Endothelial cell of hepatic sinusoid (primary cell): ENCODE measurements around the gene MICAL2.

Experiments
- in situ Hi-C: cut with HindIII; loops from 2 replicates; pipeline ENCODE4 v1.10.0; 2017; ENCODE audit warnings: low sequenced_read_pairs

Gene MICAL2

DNA sequence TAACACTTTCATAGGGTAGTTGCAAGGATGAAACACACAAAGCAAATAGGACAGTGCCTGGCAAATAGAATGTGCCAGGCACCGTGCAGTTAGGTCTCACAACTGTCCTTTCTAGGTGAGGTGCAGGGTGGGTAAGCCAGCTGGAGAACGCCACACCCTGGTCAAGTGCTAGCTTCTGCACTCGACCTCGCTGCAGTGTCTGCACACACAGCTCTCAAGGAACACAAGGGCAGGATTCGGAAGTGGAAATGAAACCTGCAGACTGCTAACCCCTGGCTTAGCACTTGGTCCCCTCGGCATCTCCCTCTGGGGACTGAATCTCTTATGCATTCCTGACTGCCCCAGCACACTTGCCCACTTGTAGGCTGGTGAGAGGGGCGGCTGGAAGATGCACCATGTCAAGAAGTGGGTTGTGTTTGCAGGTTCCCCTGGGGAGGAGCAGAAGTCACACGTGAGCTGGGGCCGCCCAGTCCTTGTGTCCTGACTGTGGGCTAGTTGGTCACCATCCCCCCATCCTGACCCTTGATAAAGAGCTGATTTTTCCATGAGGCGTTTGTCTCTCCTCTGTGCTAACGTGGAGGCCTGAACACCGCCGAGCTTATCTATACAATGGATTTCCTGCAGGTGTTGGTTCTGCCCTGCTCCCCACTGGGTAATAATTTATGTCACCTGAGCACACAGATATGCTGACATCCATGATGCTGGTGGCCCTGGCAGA lies 89.0 kb downstream of the MICAL2 start:
- in situ Hi-C loops: no loop called here

DNA sequence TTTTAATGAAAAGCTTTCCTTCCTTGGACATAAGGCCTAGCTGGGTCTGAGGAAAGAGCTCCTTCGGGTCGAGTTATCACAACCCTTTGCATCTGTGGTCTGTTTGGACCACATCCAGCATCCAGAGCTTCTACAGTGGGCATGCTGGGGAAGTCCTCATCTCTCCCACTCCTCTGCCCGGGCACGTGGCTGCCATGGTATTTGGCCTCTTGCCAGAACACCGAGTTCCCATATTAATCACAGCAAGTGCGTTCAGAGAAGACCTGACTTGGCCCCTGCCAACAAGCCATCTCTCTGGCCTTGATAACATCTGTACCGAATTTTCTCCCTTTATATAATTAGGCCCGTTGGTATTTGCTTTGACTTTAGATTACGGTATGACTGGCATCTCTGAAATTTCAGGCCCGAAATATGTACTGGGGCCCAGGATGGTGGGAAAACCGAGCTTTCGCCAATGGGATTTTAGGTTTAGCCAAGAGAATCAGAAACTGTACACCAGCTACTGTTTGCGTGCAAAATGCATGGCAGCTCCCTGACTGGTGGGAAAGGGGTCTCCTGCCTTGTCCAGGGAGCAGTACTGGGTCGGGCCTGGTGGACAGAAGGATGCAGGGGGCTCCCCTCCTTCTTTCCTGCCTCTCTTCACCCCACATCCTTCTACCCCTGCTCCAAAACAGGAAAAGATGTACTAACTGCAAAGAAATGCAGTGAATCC lies 90.0 kb downstream of the MICAL2 start:
- in situ Hi-C loops: no loop called here

DNA sequence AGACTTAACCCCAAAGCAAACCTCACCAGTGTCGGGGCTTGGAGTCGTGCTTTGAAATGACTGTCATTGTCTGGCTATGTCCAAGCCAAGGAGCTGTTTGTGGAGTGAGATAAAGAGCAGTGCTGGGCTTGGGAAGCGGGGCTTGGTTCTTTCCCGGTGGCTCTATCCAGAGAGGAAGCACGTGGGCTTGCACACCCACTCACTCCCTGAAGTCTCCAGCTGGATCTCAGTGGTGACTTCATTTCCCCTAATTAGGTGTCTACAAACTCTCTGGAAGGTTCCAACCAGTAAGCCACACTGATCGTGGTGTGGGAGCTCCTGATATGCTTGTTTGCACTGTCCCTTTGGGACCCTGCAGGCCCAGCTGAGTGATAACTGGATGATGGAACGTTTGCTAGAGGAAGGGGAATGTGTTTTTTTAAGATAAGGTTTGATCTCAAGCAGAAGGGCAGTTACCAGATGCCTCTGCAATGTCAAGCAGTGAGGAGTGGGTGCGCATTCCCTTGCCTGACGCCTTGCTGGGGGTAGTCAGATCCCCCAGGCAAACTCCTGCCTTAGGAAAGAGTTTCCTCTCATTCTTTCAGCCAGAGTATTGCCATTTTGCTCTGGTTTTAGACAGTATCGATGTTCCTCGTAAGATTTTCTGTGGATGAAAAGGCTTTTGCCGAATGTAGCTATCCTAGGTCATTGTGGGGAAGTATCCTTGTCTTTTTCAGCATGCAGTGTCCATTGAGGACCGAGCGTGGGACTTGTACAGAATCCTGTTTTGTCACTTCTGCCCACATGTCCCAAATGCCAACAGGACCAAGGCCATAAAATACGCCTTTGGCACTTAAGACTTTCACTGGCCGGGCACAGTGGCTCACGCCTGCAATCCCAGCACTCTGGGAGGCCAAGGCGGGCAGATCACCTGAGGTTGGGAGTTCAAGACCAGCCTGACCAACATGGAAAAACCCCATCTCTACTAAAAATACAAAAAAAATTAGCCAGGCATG lies 90.9 kb downstream of the MICAL2 start:
- in situ Hi-C loops: no loop called here

DNA sequence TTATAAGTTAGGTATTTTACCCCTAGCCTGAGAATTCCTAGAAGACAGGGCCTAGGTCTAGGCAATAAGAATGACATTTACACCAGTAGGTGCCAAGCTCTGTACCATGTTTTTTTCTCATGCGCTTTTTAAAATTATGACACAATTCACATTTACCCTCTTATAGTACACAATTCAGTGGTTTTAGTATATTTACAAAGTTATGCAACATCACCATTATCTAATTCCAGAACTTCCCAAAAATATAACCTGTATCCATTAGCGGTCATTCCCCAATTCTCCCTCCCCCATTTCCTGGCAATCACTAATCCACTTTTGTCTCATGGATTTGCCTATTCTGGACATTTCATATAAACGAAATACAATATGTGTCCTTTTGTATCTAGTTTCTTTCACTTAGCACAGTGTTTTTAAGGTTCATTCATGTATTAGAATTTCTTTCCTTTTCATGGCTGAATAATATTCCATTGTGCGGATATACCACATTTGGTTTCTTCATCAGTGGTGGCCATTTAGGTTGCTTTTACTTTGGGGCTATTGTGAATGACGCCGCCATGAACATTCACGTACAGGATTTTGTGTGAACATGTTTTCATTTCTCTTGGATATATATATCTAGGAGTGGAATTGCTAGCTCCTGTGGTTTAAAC lies 92.4 kb downstream of the MICAL2 start:
- in situ Hi-C loops: no loop called here

DNA sequence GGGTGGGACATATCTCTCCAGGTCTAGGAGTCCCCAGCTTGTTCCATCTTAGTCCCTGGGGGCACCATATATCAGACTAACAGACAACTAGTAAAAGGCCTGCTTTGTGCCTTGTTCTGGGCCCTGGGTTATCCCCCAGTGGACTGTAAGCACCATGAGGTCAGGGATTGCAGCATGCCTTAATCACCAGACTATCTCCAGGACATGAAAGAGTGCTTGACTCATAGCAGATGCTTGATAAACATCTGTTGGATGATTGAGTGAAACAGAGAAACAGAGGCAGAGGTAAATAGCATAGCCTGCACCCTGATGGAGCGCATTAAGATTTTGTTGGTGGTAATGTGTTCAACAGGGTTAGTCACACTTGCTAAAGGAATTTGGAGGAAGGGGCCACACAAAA lies 94.1 kb downstream of the MICAL2 start:
- in situ Hi-C loops: no loop called here

DNA sequence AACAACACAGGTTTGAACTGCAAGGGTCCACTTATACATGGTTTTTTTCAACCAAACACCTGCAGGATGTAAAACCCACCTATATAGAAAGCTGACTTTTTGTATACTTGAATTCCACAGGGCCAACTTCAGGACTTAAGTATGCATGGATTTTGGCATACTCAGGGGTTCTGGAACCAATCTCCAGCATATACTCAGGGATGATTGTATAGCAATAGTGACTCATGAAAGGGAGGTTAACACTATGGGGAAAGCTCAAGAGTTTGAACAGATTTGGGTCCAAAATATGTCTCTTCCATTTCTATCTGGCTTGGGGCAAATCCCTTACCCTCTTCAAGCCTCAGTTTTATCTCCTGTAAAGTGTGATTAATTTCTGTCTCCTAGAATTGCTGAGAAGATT lies 94.9 kb downstream of the MICAL2 start:
- in situ Hi-C loops: no loop called here

DNA sequence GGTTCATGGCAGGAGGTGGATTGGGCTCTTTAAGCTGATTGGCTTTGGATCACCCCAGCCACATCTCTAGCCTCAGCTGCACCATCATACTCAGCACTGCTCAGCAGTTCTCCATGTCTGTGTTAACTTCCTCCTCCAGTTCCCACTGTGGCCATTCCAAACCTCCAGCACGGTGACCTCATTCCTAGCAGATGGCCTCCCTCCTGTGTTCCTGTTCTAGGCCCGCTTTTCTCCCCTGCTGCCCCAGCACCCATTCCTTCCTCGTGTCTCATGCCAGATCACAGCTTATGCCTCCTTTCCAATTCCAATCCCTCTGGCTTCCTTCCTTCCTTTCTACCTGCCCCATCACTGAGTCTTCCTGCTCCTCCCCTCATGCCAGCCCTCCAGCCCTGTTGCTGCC lies 96.1 kb downstream of the MICAL2 start:
- in situ Hi-C loops: no loop called here

DNA sequence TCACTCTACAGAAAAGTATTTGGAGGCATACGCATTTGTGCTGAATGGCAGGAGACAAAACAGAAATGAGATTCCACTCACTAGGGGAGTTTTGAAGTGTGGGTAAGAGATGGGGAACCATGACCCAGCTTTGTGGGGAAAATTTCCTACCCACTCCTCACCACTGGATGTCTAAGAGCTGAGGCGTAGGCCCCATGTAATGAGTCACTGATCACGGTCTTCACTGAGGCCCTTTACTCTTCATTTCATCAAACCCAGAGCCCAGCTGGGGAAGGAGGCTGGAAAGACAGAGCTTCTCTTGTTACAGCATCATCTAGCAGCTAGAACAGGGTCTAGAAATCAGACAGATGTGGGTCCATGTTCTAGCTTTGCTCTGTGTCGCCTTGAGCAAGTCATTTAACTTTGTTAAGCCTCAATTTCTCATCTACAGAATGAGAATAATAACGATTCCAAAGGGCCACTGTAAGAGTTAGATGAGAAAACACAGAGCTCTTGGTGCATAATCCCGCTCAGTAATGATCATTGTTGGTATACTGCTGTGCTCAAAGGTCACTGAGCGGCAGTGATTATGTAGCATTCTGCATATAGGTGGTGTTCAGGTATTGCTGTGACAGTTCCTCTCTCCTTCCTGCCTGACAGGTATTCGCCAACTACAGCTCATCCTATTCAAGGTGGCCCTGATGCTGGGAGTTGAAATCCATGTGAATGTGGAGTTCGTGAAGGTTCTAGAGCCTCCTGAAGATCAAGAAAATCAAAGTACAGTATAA lies 97.2 kb downstream of the MICAL2 start:
- in situ Hi-C loops: no loop called here

DNA sequence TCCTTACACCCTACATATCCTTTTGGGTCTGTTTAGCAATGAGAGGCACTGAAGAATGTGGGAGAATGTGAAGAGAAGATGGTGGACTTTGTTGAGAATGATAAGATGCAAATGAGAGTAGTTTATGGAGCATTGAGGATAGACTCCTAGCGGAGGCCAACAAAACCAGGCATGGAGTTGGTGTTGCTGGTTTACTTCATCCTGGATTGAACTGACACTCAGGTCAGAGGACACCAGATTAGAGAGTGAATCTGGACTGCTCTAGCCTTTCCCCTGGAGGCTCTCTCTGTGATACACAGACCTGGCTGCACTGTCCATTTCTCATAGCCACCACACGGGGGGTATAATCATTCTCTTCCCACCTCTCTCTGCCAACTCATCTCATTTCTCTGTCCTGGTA lies 98.7 kb downstream of the MICAL2 start:
- in situ Hi-C loops: no loop called here

DNA sequence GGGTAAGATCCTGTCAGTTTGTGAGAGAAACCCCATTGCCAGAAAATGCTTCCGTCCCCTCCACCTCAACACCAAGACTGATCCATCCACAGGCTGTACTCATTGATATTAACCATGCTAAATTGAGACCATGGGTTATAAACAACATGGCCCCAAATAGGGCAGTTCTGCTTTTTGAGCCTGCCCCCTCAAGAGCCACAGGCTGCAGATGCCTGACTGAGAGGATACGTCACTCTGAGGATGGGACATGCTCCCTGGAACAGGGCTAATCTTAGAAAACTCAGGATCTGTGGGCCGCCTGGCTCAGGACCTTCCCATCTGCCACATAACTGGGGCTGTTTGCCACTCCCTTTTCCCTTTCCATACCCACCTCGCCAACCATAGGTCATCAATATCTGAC lies 99.8 kb downstream of the MICAL2 start:
- in situ Hi-C loops: no loop called here

DNA sequence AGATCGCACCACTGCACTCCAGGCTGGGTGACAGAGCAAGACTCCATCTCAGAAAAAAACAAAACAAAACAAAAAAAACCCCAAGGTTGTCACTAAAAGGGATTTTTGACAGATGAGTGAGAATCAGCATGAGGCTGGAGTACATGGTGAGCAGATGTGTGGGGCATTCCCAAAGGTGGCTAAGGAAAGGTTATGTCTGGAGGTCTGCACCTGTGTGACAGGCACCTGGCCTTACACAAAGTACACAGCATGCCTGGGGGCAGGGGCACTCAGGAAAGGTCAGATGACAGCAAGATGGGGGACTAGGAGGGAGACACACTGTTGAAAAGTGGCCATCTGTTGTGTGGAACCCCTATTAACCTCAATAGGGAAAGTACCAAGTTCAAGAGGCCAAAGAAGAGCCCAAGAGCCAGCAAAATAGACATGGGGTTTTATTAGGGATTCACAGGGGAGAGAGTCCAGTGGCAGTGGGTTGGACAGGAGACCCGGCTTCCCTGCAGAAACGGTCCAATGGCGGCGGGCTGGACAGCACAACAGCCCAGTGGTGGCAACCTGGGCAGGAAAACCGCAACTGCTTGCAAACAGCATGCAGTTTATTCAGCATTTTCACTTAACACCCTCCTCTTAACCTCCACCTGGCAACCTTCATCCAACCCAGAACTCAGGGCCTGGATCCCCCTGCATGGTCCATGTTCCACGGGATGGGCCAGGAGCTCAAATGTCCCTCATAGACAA lies 101.1 kb downstream of the MICAL2 start:
- in situ Hi-C loops: no loop called here

DNA sequence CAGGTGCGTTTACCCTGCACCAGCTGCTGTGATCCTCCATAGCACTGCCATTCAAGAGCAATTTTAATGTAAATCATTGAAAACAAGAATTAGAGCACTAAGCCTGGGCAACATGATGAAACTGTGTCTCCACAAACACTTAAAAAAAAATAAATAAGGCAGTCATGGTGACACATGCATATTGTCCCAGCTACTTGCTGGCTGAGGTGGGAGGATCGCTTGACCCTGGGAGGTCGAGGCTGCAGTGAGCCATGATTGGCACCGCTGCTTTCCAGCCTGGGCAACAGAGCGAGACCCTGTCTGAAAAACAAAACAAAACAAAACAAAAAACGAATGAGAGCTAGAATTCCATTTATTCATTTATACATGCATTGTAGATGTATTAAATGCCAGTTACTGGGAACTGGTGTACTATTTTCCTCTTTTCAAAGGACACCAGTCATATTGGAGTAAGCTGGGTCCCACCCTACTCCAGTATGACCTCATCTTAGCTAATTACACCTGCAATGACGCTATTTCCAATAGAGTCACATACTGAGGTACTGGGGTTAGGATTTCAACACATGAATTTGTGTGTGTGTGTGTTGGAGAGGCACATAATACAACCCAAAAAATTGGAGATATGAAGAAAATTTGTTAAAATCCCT lies 101.9 kb downstream of the MICAL2 start:
- in situ Hi-C loops: no loop called here

DNA sequence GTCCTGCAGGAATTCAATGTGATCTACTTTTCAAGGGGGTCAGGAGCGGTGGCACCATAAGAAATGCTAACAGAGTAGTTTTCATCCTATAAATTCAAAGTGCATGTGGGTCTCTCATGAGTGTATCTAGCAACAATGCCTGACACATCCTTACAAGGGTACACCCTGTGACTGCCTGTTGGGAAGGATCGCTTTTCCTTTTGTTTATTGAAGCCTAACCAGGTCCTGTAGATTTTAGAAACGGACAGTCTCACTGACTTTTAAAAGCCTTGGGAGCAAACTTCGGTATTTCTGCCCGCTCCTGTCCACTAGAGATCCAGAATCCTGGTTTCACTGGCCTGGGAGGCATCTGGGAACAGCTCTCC lies 102.4 kb downstream of the MICAL2 start:
- in situ Hi-C loops: no loop called here

DNA sequence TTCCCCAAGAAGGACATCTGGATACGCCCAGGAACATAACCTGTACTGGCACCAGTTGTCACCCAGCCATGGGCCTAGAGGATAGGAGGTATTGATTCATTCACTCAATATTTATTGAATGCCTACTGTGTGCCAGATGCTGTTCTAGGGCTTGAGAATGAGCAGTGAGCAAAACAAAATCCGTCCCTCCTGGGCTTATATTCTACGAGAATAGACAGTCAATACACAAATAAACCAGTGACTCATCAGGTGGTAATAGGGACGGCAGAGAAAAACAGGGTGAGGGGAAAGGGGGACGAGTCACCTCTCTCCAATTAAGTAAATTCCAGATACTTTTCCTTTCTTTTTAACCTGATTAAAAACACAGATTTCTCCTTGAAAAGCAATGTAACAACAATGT lies 103.5 kb downstream of the MICAL2 start:
- in situ Hi-C loops: no loop called here

DNA sequence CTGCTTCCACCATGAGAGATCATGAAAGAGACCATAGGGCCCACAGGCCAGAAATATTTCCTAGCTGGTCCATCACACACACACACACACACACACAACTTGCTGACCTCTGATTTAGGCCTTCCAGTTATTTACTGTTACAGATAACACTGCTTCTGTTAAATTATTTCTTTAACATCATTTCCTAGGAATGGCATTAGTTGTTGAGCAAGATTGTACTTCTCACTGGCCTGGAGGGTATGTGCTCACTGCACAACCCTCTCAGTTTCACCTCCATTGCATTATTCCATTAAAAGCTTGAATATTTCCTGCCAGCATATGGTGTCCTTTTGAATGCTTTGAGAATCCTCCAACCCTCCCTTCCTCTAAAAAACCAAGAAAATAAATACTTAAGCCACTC lies 104.4 kb downstream of the MICAL2 start:
- in situ Hi-C loops: no loop called here

DNA sequence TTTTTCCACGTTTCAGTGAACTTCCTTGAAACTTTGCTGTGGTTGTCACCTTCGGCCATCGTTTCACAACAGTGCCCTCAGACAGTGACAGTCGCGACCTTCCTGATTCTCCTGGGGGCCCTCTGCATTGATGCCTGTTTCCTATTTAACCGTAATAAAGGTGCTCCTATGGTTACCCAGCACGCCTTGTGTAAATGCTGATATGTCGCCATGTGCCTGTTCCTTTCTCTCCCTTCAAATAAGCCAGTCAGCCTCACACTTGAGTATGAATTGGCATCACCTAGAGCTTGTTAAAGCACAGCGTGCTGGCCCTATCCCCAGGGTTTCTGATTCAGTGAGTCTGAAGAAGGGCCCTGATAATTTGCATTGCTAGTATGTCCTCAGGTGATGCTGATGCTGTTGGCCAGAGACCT lies 104.8 kb downstream of the MICAL2 start:
- in situ Hi-C loops: no loop called here

DNA sequence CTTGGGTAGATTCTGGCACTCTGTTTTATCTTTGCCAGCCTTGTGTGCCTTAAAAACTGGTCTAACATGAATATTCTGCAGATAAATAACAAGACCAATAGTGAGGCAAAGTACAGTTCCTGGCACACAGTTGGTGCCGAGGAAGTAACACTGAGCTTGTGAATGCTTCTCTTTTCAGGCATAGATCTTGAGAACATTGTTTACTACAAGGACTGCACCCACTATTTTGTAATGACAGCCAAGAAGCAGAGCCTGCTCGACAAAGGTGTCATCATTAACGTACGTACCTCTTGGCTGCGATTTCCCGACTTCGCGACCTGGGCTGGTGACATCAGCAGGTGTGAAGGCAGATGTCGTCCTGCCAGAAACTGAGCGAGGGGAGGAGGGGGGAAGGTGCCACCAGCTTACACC lies 105.7 kb downstream of the MICAL2 start:
- in situ Hi-C loops: no loop called here

DNA sequence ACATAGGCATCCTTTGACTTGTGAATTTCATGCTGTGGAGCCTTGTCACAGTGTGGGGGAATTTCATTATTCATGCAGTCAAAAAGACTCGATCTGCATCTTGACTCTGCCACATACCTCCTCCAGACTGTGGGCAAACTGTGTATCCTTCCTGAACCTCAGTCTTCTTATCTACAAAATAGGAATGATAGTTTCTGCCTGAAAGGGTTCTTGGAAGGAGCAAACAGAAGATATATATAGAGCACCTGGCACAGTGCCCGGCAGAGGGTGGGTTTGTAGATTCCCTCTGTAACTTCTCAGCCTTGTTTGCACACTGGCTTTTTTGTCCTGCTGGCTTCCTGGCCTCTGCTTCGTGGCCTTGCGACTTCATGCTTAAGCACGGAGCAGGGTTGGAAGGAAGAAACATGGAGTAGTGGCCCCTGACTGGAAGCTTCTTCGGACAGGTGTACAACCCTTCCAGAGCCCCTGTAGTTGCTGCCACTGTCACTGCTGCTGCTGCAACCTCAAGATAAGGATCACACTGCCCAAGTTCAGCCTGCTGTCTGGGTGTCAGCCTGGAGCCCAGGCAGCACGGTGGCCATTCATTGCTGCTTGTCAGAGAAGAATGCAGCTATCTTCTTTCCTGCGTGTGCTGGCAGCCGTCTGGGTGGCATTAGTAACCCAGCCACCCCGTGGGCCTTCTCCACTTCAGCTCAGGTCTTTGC lies 106.4 kb downstream of the MICAL2 start:
- in situ Hi-C loops: no loop called here

DNA sequence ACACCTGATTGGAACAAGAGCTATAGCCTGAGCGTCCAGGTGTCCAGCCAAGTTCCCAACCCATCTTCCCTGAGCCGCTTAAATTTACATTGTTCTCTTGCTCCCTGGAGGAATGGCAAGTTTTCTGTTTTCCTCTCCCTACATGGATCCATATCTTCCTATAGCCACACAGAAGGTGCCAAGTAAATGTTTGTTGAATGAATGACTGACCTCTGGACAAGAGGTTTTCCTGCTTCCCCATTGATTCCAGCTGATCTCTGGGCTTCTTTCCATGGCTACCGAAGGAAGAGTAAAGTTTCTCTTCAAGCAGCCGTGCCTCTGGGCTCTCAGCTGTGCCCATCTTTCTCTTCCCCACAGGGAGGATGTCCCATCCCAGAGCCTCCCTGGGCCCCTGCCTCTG lies 107.5 kb downstream of the MICAL2 start:
- in situ Hi-C loops: no loop called here
